Pancreas (tissue), 10 donors: ENCODE results near the gene FBXO27. TPM values are rescaled to one million over a fixed set of nuclear protein-coding genes. Genes with fewer than 3 reads are reported as not detected.

ENCODE experiments used
- ATAC-seq, 4 donors: fragments of 200-7000 bp; cut with Tn5 transposase; one replicate each; pipeline versions ENCODE4 v1.8.0 to v1.9.1; 2020; ENCODE audit warnings: mild to moderate bottlenecking in 4 of 4, moderate library complexity in 4 of 4
- DNase-seq, 6 donors: peaks; one replicate each; pipeline ENCODE4 v3.0.0-alpha.2; 2020
- FAIRE-seq: peaks from 2 replicates; lab custom pipeline; 2012; peaks lifted over from hg19 to GRCh38; lab: Jason Lieb, UNC
- H3K27ac ChIP-seq, 4 donors: fragments of 200-600 bp; sonication (generic); 1 replicate in 3 of 4; 2 replicates in 1 of 4; pipeline versions ENCODE4 v1.5.0 to v1.8.0; 2020
- H3K27me3 ChIP-seq, 4 donors: fragments of 200-600 bp; one replicate each; pipeline ENCODE4 v1.8.0; 2021
- H3K36me3 ChIP-seq, 3 donors: fragments of 200-600 bp; sonication (generic) in 1 of 3; one replicate each; pipeline versions ENCODE4 v1.5.0 to v1.8.0; 2020 to 2021
- H3K4me1 ChIP-seq, 3 donors: fragments of 200-600 bp; one replicate each; pipeline ENCODE4 v1.8.0; 2021
- H3K4me3 ChIP-seq, 4 donors: fragments of 200-600 bp; sonication (generic) in 2 of 4; one replicate each; pipeline versions ENCODE4 v1.5.0 to v1.8.0; 2020 to 2021
- H3K9me3 ChIP-seq, 4 donors: fragments of 200-600 bp; one replicate each; pipeline ENCODE4 v1.8.0; 2021
- CTCF ChIP-seq, 4 donors: fragments of 200-600 bp; sonication (generic) in 3 of 4; IDR thresholded peaks; one replicate each; pipeline versions ENCODE4 v1.5.0 to v1.8.0; 2021; ENCODE audit warnings: antibody characterized with exemption in 4 of 4
- WGBS, 2 donors: extraction: QIAGEN DNeasy Blood & Tissue Kit; methylation state at CpG; one replicate each; pipeline ENCODE4 v1.1.7; 2013; 5-methylcytosine and 5-hydroxymethylcytosine counted together
- intact Hi-C, 3 donors: fragments of 100-400 bp; cut with DNase I; formaldehyde crosslinking; loops; one replicate each; pipeline versions ENCODE4 v1.11.1 to v1.14.2; 2022
- polyA plus RNA-seq, 2 donors: library from polyadenylated mRNA; stranded (reverse); fragments of 200-250 nt; gene quantifications; one replicate each; pipeline ENCODE4 v1.2.3, GENCODE V29; 2013
- total RNA-seq, 6 donors: library from RNA; stranded (reverse); fragmentation: NEBNext Ultra II Directional in 4 of 6; extraction: Animal tissue kit (Norgen Biotek cat#: 25700) in 4 of 6; gene quantifications; one replicate each; pipeline versions ENCODE4 v1.2.1 to v1.2.4, GENCODE V29; 2021 to 2023
- donor health status: healthy with polysubstance abuse.
- donor health status: DM: no; HTN: no; CAD: no; lungs with moderate emphysema.
- donor health status: DM: no; HTN: no; CAD: no.
- donor health status: control.
- donor health status: control.
- donor health status: Bipolar disorder and iron deficiency.
- donor health status: DM: yes; HTN: yes; CAD: no.
- donor health status: DM: no; HTN: no; CAD: no.
- donor health status: DM: no; HTN: no; CAD: no.
- donor health status: DM: yes; HTN: yes; CAD: no.

Gene FBXO27
- total and polyA plus RNA-seq, 8 donors, result 1.0 to 5.5 (median 3.8) TPM

GRCh38 chr19:39046037-39046821 is 13.9 kb upstream of the FBXO27 start:
- peak in 1 of 4 donors; percentile 48 for ATAC-seq
- WGBS, 2 donors, result 59 to 65% methylated on average over 7 of the region's 7 CpGs
- Histone ChIP-seq H3K9me3 (no peaks in the 10 kb centered on the region), H3K27me3 (no peaks in the 10 kb centered on the region), H3K36me3 (no peaks in the 10 kb centered on the region), H3K4me3 (no peak overlapping the region), H3K4me1 (no peaks in the 10 kb centered on the region), H3K27ac (no peak overlapping the region)
- intact Hi-C loops, result no loop called here
- no peak for FAIRE-seq
- TF ChIP-seq CTCF (IDR thresholded peaks at IDR 0.05), result no peak
- DNase-seq, result no peak

GRCh38 chr19:39045506-39045905 is 13.2 kb upstream of the FBXO27 start:
- no peak for TF ChIP-seq CTCF (IDR thresholded peaks at IDR 0.05)
- ATAC-seq (no peak), DNase-seq (no peak), FAIRE-seq (no peak)
- no peak overlapping the region for H3K4me3 ChIP-seq
- intact Hi-C loops, result no loop called here
- no peaks in the 10 kb centered on the region for H3K27me3 ChIP-seq
- 56% methylated on average over 6 of the region's 6 CpGs for WGBS, 2 donors
- no peaks in the 10 kb centered on the region for H3K9me3 ChIP-seq
- H3K4me1 ChIP-seq, result no peaks in the 10 kb centered on the region
- H3K36me3 ChIP-seq, result no peaks in the 10 kb centered on the region
- H3K27ac ChIP-seq, result no peak overlapping the region

- Histone ChIP-seq H3K4me3 (no peak overlapping the region), H3K36me3 (no peaks in the 10 kb centered on the region), H3K9me3 (no peaks in the 10 kb centered on the region), H3K27me3 (no peaks in the 10 kb centered on the region), H3K27ac (no peak overlapping the region), H3K4me1 (no peaks in the 10 kb centered on the region)
- WGBS, 2 donors, result 4 to 6% methylated on average over 9 of the region's 9 CpGs
- intact Hi-C loops, result no loop called here
- DNase-seq (peak; percentile 41 to 61 (median 53)), FAIRE-seq (no peak), ATAC-seq (peak; percentile 75 to 100 (median 96))
- TF ChIP-seq CTCF (IDR thresholded peaks at IDR 0.05), result no peak
Measured at GRCh38 chr19:39038098-39038497, 5.7 kb upstream of the FBXO27 start.

- no peak overlapping the region for H3K4me3 ChIP-seq
- DNase-seq, result no peak
- intact Hi-C loops, result no loop called here
- WGBS, 2 donors, result 50 to 61% methylated on average over 2 of the region's 2 CpGs
- ATAC-seq, result no peak
- no peaks in the 10 kb centered on the region for H3K27me3 ChIP-seq
- H3K27ac ChIP-seq, result no peak overlapping the region
- TF ChIP-seq CTCF (IDR thresholded peaks at IDR 0.05), result no peak
- no peak for FAIRE-seq
- no peaks in the 10 kb centered on the region for H3K4me1 ChIP-seq
- H3K9me3 ChIP-seq, result no peaks in the 10 kb centered on the region
- H3K36me3 ChIP-seq, result no peaks in the 10 kb centered on the region
Measured at GRCh38 chr19:39037194-39037593, 4.8 kb upstream of the FBXO27 start.

GRCh38 chr19:39036581-39036980 is 4.2 kb upstream of the FBXO27 start:
- Histone ChIP-seq H3K4me3 (no peak overlapping the region), H3K27me3 (no peaks in the 10 kb centered on the region), H3K36me3 (no peaks in the 10 kb centered on the region), H3K27ac (no peak overlapping the region), H3K9me3 (no peaks in the 10 kb centered on the region), H3K4me1 (no peaks in the 10 kb centered on the region)
- FAIRE-seq (no peak), DNase-seq (no peak), ATAC-seq (no peak)
- TF ChIP-seq CTCF (IDR thresholded peaks at IDR 0.05), result no peak
- intact Hi-C loops, result no loop called here
